Testis (tissue), 3 donors: ENCODE measurements around the gene ANO4. TPM values are rescaled to one million over a fixed set of nuclear protein-coding genes. Genes with fewer than 3 reads are reported as not detected.
A peak's percentile ranks its signal among the peaks of the same experiment; 100 is the strongest.

ENCODE experiments used
- DNase-seq: peaks from one replicate; pipeline ENCODE4 v3.0.0-alpha.2; 2019
- H3K27ac ChIP-seq, 2 donors: fragments of 200-600 bp; sonication (generic); one replicate each; pipeline ENCODE4 v1.5.1; 2019
- H3K27me3 ChIP-seq: fragments of 200-600 bp; sonication (generic); one replicate; pipeline ENCODE4 v1.5.1; 2019
- H3K36me3 ChIP-seq: fragments of 200-600 bp; sonication (generic); one replicate; pipeline ENCODE4 v1.5.1; 2017; ENCODE audit warnings: low read depth; ENCODE audit errors: missing control alignments
- H3K4me1 ChIP-seq: fragments of 200-600 bp; sonication (generic); one replicate; pipeline ENCODE4 v1.5.1; 2019
- H3K4me3 ChIP-seq, 2 donors: fragments of 200-600 bp; sonication (generic); one replicate each; pipeline ENCODE4 v1.5.1; 2017 to 2019
- H3K9me3 ChIP-seq: fragments of 200-600 bp; sonication (generic); one replicate; pipeline ENCODE4 v1.5.1; 2017
- POLR2A ChIP-seq: fragments of 450-650 bp; IDR thresholded peaks from one replicate; pipeline ENCODE4 v1.6.1; 2017; ENCODE audit warnings: antibody characterized with exemption, mild to moderate bottlenecking, moderate library complexity
- WGBS, 2 donors: methylation state at CpG; one replicate each; pipeline ENCODE4 v1.1.5; 2018; 5-methylcytosine and 5-hydroxymethylcytosine counted together
- intact Hi-C: fragments of 100-400 bp; cut with DNase I; formaldehyde crosslinking; loops from one replicate; pipeline ENCODE4 v1.15.1; 2023; ENCODE audit warnings: low total_unique reads
- polyA plus RNA-seq: library from polyadenylated mRNA; stranded (reverse); fragments of 350-450 nt; fragmentation: Illumina TruSeq; extraction: RNeasy Lipid Tissue Mini Kit (QIAGEN cat#74804); gene quantifications from one replicate; pipeline ENCODE4 v1.2.3, GENCODE V29; 2014; ENCODE audit warnings: low read depth, low replicate concordance; ENCODE audit not compliant: insufficient read depth
- total RNA-seq, 2 donors: library from RNA; depleted of rRNA; stranded (reverse); fragments of >200 nt; gene quantifications; one replicate each; pipeline ENCODE4 v1.2.3, GENCODE V29; 2016
- TF ChIP-seq, protein P1 (sequence below), 3 experiments: fragments of 450-650 bp in 2 of 3; fragments of 200-600 bp in 1 of 3; sonication (generic) in 1 of 3; IDR thresholded peaks; one replicate each; pipeline ENCODE4 v1.5.1; 2016 to 2019; ENCODE audit warnings: antibody characterized with exemption in 3 of 3, mild to moderate bottlenecking in 2 of 3, moderate library complexity in 1 of 3

The ANO4 gene
- total and polyA plus RNA-seq, 3 donors from 2014 or later: 2.4 to 13.0 (median 9.5) TPM

DNA sequence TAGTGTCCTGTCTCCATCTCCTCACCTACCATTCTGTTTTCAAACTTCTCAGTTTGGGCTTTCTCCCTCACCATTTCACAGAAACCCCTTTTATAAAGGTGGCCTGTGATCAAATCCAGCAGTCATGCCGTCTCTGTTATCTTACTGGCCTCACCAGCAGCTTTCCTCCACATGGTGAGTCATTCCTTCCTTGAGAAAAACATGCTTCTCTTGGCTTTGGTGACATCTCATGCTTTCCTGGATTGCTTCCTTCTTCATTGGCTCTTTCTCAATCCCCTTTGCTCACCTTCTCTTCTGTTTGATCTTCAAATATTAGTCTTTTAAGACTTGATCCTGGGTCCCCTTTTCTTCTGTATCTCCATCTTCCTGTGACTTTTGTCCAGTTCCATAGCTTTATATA, 164.9 kb downstream of the ANO4 start:
- H3K27ac ChIP-seq: no peak overlapping the region
- 26 to 27% methylated on average over 1 of the region's 1 CpG for WGBS, 2 donors
- no peak overlapping the region for H3K4me3 ChIP-seq
- H3K36me3 ChIP-seq: no peaks in the 10 kb centered on the region
- DNase-seq: no peak
- TF ChIP-seq POLR2A: no peak
- TF ChIP-seq, protein P1, sequence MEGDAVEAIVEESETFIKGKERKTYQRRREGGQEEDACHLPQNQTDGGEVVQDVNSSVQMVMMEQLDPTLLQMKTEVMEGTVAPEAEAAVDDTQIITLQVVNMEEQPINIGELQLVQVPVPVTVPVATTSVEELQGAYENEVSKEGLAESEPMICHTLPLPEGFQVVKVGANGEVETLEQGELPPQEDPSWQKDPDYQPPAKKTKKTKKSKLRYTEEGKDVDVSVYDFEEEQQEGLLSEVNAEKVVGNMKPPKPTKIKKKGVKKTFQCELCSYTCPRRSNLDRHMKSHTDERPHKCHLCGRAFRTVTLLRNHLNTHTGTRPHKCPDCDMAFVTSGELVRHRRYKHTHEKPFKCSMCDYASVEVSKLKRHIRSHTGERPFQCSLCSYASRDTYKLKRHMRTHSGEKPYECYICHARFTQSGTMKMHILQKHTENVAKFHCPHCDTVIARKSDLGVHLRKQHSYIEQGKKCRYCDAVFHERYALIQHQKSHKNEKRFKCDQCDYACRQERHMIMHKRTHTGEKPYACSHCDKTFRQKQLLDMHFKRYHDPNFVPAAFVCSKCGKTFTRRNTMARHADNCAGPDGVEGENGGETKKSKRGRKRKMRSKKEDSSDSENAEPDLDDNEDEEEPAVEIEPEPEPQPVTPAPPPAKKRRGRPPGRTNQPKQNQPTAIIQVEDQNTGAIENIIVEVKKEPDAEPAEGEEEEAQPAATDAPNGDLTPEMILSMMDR (IDR thresholded peaks at IDR 0.05): no peak
- peaks cover 17% of the 10 kb centered on the region for H3K4me1 ChIP-seq
- H3K27me3 ChIP-seq: no peaks in the 10 kb centered on the region
- intact Hi-C loops: no loop called here
- no peaks in the 10 kb centered on the region for H3K9me3 ChIP-seq

- no peak overlapping the region for H3K4me3 ChIP-seq
- H3K9me3 ChIP-seq: no peaks in the 10 kb centered on the region
- H3K27me3 ChIP-seq: no peaks in the 10 kb centered on the region
- peaks cover 14% of the 10 kb centered on the region for H3K4me1 ChIP-seq
- H3K36me3 ChIP-seq: no peaks in the 10 kb centered on the region
- no peak overlapping the region for H3K27ac ChIP-seq
- 52 to 55% methylated on average over 5 of the region's 5 CpGs for WGBS, 2 donors
- TF ChIP-seq, protein P1 (IDR thresholded peaks at IDR 0.05): no peak
- TF ChIP-seq POLR2A: no peak
- peak; percentile 39 for DNase-seq
- intact Hi-C loops: no loop called here
Observed at GRCh38 chr12:100962086-100962712, 167.6 kb downstream of the ANO4 start.

DNA sequence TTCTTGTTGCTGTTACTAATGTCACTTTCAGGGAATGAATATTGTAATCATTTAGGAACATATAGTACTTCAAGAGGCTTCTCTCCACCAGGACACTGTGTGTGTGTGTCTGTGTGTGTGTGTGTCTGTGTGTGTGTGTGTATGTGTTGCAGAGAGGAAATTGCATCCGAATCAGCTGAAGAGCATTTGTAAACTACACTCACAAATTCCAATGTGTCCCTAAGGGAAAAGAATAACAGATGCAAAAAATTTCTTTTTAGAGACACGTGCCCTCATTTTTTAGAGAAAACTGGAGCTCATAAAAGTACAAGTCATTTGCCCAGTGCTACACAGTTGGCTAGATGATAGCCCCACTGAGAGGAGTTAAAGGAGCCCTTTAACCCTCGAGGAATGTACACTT, 168.8 kb downstream of the ANO4 start:
- Histone ChIP-seq H3K4me1 (peaks cover 14% of the 10 kb centered on the region), H3K9me3 (no peaks in the 10 kb centered on the region), H3K4me3 (no peak overlapping the region), H3K36me3 (no peaks in the 10 kb centered on the region), H3K27me3 (no peaks in the 10 kb centered on the region), H3K27ac (no peak overlapping the region)
- no peak for TF ChIP-seq POLR2A
- TF ChIP-seq, protein P1 (IDR thresholded peaks at IDR 0.05): no peak
- WGBS, 2 donors: 46 to 57% methylated on average over 3 of the region's 3 CpGs
- DNase-seq: peak; percentile 29
- intact Hi-C loops: no loop called here

- H3K27ac ChIP-seq: no peak overlapping the region
- TF ChIP-seq POLR2A: no peak
- TF ChIP-seq, protein P1 (IDR thresholded peaks at IDR 0.05): no peak
- no peak for DNase-seq
- intact Hi-C loops: no loop called here
- H3K27me3 ChIP-seq: no peaks in the 10 kb centered on the region
- peaks cover 14% of the 10 kb centered on the region for H3K4me1 ChIP-seq
- 61% methylated on average over 2 of the region's 2 CpGs for WGBS, 2 donors
- H3K36me3 ChIP-seq: no peaks in the 10 kb centered on the region
- H3K9me3 ChIP-seq: no peaks in the 10 kb centered on the region
- H3K4me3 ChIP-seq: no peak overlapping the region
Observed at GRCh38 chr12:100964028-100964427, 169.5 kb downstream of the ANO4 start.

GRCh38 chr12:100967189-100967588, 172.6 kb downstream of the ANO4 start:
- DNase-seq: no peak
- intact Hi-C loops: no loop called here
- no peaks in the 10 kb centered on the region for H3K36me3 ChIP-seq
- no peak overlapping the region for H3K4me3 ChIP-seq
- H3K4me1 ChIP-seq: peaks cover 9% of the 10 kb centered on the region
- H3K27me3 ChIP-seq: no peaks in the 10 kb centered on the region
- no peak overlapping the region for H3K27ac ChIP-seq
- no peaks in the 10 kb centered on the region for H3K9me3 ChIP-seq
- TF ChIP-seq POLR2A: no peak
- TF ChIP-seq, protein P1 (IDR thresholded peaks at IDR 0.05): no peak
- WGBS, 2 donors: 50 to 54% methylated on average over 1 of the region's 1 CpG
